ENCODE results near the gene DDX51. TPM values are rescaled to one million over a fixed set of nuclear protein-coding genes. Genes with fewer than 3 reads are reported as not detected.

Gene DDX51
- total RNA-seq, 2 experiments from 2014 or later = 58.0 to 59.3 TPM

DNA sequence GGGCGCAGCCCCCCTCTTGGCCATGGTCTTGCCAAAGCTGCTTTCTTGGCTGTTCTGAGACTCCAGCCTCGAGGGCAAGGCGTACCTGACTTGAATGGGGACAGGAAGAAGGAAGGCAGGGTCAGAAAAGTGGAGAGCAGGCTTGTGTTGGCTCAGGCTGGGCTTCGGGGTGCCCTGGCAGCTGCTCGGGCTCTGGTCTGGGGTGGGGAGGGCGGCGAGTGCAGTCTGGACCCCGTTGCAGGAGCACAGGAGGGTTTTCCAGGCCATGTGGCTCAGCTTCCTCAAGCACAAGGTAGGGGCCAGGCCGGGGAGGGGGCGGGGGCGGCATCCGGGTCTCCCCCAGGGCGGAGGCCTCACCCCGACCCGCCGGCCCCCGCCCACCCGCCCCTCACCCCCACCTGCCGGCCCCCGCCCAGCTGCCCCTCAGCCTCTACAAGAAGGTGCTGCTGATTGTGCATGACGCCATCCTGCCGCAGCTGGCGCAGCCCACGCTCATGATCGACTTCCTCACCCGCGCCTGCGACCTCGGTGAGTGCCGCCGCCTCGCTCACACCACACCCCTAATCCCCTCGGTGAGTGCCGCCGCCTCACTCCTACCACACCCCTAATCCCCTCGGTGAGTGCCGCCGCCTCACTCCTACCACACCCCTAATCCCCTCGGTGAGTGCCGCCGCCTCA, 4.4 kb upstream of the DDX51 start:
- H3K4me1 ChIP-seq (ENCODE audit: insufficient read depth, low read length) = peaks cover 26% of the 10 kb centered on the region
- H3K27ac ChIP-seq (ENCODE audit: low read depth in 1 of 2, low read length in 2 of 2) = no peak overlapping the region
- H3K27me3 ChIP-seq (ENCODE audit: control insufficient read depth in 1 of 2, insufficient read depth in 2 of 2, low read length in 2 of 2) = no peaks in the 10 kb centered on the region
- H3K4me3 ChIP-seq (ENCODE audit: low read length) = no peak overlapping the region
- no peaks in the 10 kb centered on the region for H3K9me3 ChIP-seq (ENCODE audit: control insufficient read depth in 1 of 2, insufficient read depth in 1 of 2, low read length in 2 of 2)
- no peaks in the 10 kb centered on the region for H3K27me3 Mint-ChIP-seq
- intact Hi-C loops (cut with DNase I, micrococcal nuclease) = no loop called here
- H3K36me3 Mint-ChIP-seq (ENCODE audit: low read depth) = peaks cover 30% of the 10 kb centered on the region
- peaks cover 35% of the 10 kb centered on the region for H3K36me3 ChIP-seq (ENCODE audit: insufficient read depth, low read length)
- no peaks in the 10 kb centered on the region for H3K9me3 Mint-ChIP-seq
- ChIA-PET POLR2A (no interaction called here), CTCF (no interaction called here)
- ATAC-seq (ENCODE audit: poor library complexity) (no peak), DNase-seq (no peak)
- H3K4me1 Mint-ChIP-seq (ENCODE audit: low read depth) = peaks cover 20% of the 10 kb centered on the region
- H3K4me3 Mint-ChIP-seq = peak overlapping the region; percentile 30
- TF ChIP-seq CTCF (IDR thresholded peaks at IDR 0.05) = no peak
- no peak overlapping the region for H3K27ac Mint-ChIP-seq

GRCh38 chr12:132147423-132148367, 3.6 kb upstream of the DDX51 start:
- H3K4me3 Mint-ChIP-seq = peak overlapping the region; percentile 30

More at GRCh38 chr12:132147423-132148367, 3.6 kb upstream of the DDX51 start:
- Histone ChIP-seq H3K27ac (ENCODE audit: low read depth in 1 of 2, low read length in 2 of 2) (no peak overlapping the region), H3K4me1 (ENCODE audit: insufficient read depth, low read length) (peaks cover 34% of the 10 kb centered on the region), H3K4me3 (ENCODE audit: low read length) (no peak overlapping the region), H3K27me3 (ENCODE audit: control insufficient read depth in 1 of 2, insufficient read depth in 2 of 2, low read length in 2 of 2) (no peaks in the 10 kb centered on the region), H3K9me3 (ENCODE audit: control insufficient read depth in 1 of 2, insufficient read depth in 1 of 2, low read length in 2 of 2) (no peaks in the 10 kb centered on the region), H3K36me3 (ENCODE audit: insufficient read depth, low read length) (peaks cover 35% of the 10 kb centered on the region)
- intact Hi-C loops (cut with DNase I, micrococcal nuclease) = no loop called here
- H3K36me3 Mint-ChIP-seq (ENCODE audit: low read depth) = peaks cover 35% of the 10 kb centered on the region
- H3K4me1 Mint-ChIP-seq (ENCODE audit: low read depth) = peaks cover 25% of the 10 kb centered on the region
- ChIA-PET POLR2A (no interaction called here), CTCF (no interaction called here)
- ATAC-seq (ENCODE audit: poor library complexity) (no peak), DNase-seq (peak in 1 of 14 experiments; percentile 34)
- no peak for TF ChIP-seq CTCF (IDR thresholded peaks at IDR 0.05)
- H3K27ac Mint-ChIP-seq = no peak overlapping the region
- no peaks in the 10 kb centered on the region for H3K27me3 Mint-ChIP-seq
- no peaks in the 10 kb centered on the region for H3K9me3 Mint-ChIP-seq
